Tibial nerve (tissue), 4 donors: ENCODE data around the gene SLC29A4. TPM values are rescaled to one million over a fixed set of nuclear protein-coding genes. Genes with fewer than 3 reads are reported as not detected.

ENCODE experiments used
- DNase-seq, 2 donors: peaks; one replicate each; pipeline ENCODE4 v3.0.0-alpha.2; 2019; ENCODE audit warnings: low spot score in 2 of 2
- H3K27ac ChIP-seq, 4 donors: fragments of 200-600 bp; sonication (generic) in 3 of 4; one replicate each; pipeline ENCODE4 v1.5.1; 2017 to 2019; ENCODE audit warnings: mild to moderate bottlenecking in 1 of 4
- H3K27me3 ChIP-seq, 2 donors: fragments of 200-600 bp; sonication (generic) in 1 of 2; one replicate each; pipeline versions ENCODE4 v1.5.1 to v1.6.0; 2017 to 2019
- H3K36me3 ChIP-seq, 3 donors: fragments of 200-600 bp; sonication (generic); one replicate each; pipeline ENCODE4 v1.5.1; 2018 to 2019
- H3K4me1 ChIP-seq, 4 donors: fragments of 200-600 bp; sonication (generic) in 3 of 4; one replicate each; pipeline ENCODE4 v1.5.1; 2017 to 2019
- H3K4me3 ChIP-seq, 4 donors: fragments of 200-600 bp; sonication (generic) in 3 of 4; one replicate each; pipeline ENCODE4 v1.5.1; 2017 to 2019; ENCODE audit warnings: mild to moderate bottlenecking in 1 of 4, moderate library complexity in 1 of 4
- H3K9me3 ChIP-seq, 4 donors: fragments of 200-600 bp; sonication (generic) in 3 of 4; one replicate each; pipeline ENCODE4 v1.5.1; 2017 to 2019
- EP300 ChIP-seq, 2 donors: sonication (generic); formaldehyde crosslinking; IDR thresholded peaks; one replicate each; pipeline ENCODE4 v1.6.1; 2017; ENCODE audit warnings: antibody characterized with exemption in 2 of 2, mild to moderate bottlenecking in 1 of 2
- POLR2A ChIP-seq, 2 donors: fragments of 450-650 bp; IDR thresholded peaks; one replicate each; pipeline ENCODE4 v1.6.1; 2017; ENCODE audit warnings: antibody characterized with exemption in 2 of 2, mild to moderate bottlenecking in 2 of 2, moderate library complexity in 2 of 2
- WGBS, 2 donors: methylation state at CpG; one replicate each; pipeline ENCODE4 v1.1.5; 2018; 5-methylcytosine and 5-hydroxymethylcytosine counted together
- total RNA-seq, 4 donors: library from RNA; depleted of rRNA; stranded (reverse); fragments of >200 nt; gene quantifications; one replicate each; pipeline ENCODE4 v1.1.0, GENCODE V29; 2016
- TF ChIP-seq, protein P1 (sequence below), 5 experiments: fragments of 200-600 bp in 3 of 5; fragments of 450-650 bp in 2 of 5; sonication (generic) in 3 of 5; IDR thresholded peaks; one replicate each; pipeline ENCODE4 v1.5.1; 2016 to 2019; ENCODE audit warnings: antibody characterized with exemption in 5 of 5, mild to moderate bottlenecking in 3 of 5, moderate library complexity in 2 of 5

Gene SLC29A4
- total RNA-seq, 4 donors from 2014 or later, result 1.4 to 6.3 (median 2.7) TPM

DNA sequence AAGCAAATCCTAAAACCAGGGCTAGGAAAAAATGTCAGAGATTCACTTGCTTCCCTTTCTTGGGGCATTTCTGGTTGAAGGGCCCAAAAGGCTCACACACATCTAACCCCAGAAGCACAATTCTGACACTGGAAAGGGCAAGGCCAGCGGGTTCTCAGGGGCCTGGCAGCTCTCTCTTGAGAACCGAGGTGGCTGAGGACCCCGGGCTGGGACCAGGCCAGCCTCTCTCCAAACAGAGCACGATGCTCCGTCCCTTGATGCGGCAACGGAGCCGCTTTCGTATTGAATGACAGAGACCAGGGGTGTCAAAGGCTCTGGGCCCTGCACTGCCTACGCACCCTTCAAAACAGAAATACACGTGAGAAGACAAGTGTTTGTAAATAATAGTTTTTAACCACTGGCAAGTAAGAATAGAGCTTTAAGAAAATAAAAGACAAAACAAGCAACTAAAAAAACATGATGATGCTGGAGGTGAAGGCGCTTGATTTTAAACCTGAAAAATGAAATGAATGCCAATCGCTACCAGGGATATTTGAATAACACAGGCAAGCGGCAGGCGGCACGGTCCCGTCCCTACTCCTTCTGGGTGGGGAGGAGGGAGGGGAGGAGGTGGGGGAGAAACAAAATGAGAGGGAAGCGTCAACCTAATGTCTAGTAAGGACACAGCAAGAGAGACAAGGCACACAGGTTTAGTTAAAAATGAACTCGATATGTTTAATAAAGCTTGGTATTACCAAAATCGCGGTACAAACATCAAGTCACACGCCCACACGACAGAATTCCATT is 68.0 kb downstream of the SLC29A4 start:
- H3K27ac ChIP-seq, result no peak overlapping the region
- H3K36me3 ChIP-seq, result peaks cover 0 to 90% (median 1%) of the 10 kb centered on the region in 3 donors
- H3K27me3 ChIP-seq, result no peaks in the 10 kb centered on the region
- no peak for TF ChIP-seq EP300 (IDR thresholded peaks at IDR 0.05)
- no peak for TF ChIP-seq POLR2A (IDR thresholded peaks at IDR 0.05)
- TF ChIP-seq, protein P1, sequence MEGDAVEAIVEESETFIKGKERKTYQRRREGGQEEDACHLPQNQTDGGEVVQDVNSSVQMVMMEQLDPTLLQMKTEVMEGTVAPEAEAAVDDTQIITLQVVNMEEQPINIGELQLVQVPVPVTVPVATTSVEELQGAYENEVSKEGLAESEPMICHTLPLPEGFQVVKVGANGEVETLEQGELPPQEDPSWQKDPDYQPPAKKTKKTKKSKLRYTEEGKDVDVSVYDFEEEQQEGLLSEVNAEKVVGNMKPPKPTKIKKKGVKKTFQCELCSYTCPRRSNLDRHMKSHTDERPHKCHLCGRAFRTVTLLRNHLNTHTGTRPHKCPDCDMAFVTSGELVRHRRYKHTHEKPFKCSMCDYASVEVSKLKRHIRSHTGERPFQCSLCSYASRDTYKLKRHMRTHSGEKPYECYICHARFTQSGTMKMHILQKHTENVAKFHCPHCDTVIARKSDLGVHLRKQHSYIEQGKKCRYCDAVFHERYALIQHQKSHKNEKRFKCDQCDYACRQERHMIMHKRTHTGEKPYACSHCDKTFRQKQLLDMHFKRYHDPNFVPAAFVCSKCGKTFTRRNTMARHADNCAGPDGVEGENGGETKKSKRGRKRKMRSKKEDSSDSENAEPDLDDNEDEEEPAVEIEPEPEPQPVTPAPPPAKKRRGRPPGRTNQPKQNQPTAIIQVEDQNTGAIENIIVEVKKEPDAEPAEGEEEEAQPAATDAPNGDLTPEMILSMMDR (IDR thresholded peaks at IDR 0.05), result no peak
- peaks cover 0 to 40% (median 9%) of the 10 kb centered on the region in 4 donors for H3K4me1 ChIP-seq
- 83 to 87% methylated on average over 23 of the region's 23 CpGs for WGBS, 2 donors
- H3K9me3 ChIP-seq, result no peaks in the 10 kb centered on the region
- H3K4me3 ChIP-seq, result no peak overlapping the region
- DNase-seq, result no peak

- WGBS, 2 donors, result 93 to 95% methylated on average over 35 of the region's 35 CpGs
- Histone ChIP-seq H3K27ac (no peak overlapping the region), H3K4me3 (no peak overlapping the region), H3K36me3 (peaks cover 0 to 90% (median 4%) of the 10 kb centered on the region in 3 donors), H3K4me1 (peaks cover 0 to 40% (median 9%) of the 10 kb centered on the region in 4 donors), H3K27me3 (no peaks in the 10 kb centered on the region), H3K9me3 (no peaks in the 10 kb centered on the region)
- no peak for DNase-seq
- no peak for TF ChIP-seq POLR2A (IDR thresholded peaks at IDR 0.05)
- TF ChIP-seq, protein P1 (IDR thresholded peaks at IDR 0.05), result no peak
- no peak for TF ChIP-seq EP300 (IDR thresholded peaks at IDR 0.05)
These were observed 68.9 kb downstream of the SLC29A4 start for GRCh38 chr7:5351507-5352265.

DNA sequence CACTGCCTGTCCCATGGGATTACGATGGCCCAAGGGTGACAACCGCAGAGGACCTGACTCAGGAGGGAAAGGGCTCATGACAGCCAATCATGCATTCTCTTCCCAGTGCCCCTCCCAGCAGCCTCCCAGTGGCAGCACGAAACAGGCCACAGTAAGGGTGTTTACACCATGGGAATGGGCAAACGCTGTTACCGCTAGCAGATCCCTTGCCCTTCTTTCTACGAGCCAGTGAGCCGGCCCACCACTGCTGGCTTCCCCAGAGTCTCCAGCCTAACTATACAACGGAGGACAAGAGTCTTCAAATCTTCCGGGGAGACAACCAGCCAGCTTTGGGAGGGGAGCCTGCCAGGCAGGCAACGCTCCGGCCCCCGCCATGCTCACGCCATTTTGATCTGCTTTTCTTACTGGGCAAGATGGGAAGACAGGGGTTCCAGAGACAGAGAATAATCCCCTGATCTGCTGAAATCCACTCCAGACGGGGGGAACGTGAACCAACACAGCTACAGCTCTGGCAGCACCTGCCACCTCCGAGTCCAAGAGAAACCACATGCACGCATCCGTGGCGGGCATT is 69.8 kb downstream of the SLC29A4 start:
- no peaks in the 10 kb centered on the region for H3K9me3 ChIP-seq
- H3K4me3 ChIP-seq, result no peak overlapping the region
- H3K27me3 ChIP-seq, result no peaks in the 10 kb centered on the region
- TF ChIP-seq, protein P1 (IDR thresholded peaks at IDR 0.05), result no peak
- TF ChIP-seq POLR2A (IDR thresholded peaks at IDR 0.05), result no peak
- no peak for TF ChIP-seq EP300 (IDR thresholded peaks at IDR 0.05)
- peaks cover 0 to 91% (median 5%) of the 10 kb centered on the region in 3 donors for H3K36me3 ChIP-seq
- H3K4me1 ChIP-seq, result peaks cover 0 to 40% (median 9%) of the 10 kb centered on the region in 4 donors
- WGBS, 2 donors, result 91 to 98% methylated on average over 17 to 19 of the region's 19 CpGs
- H3K27ac ChIP-seq, result no peak overlapping the region
- DNase-seq, result no peak

DNA sequence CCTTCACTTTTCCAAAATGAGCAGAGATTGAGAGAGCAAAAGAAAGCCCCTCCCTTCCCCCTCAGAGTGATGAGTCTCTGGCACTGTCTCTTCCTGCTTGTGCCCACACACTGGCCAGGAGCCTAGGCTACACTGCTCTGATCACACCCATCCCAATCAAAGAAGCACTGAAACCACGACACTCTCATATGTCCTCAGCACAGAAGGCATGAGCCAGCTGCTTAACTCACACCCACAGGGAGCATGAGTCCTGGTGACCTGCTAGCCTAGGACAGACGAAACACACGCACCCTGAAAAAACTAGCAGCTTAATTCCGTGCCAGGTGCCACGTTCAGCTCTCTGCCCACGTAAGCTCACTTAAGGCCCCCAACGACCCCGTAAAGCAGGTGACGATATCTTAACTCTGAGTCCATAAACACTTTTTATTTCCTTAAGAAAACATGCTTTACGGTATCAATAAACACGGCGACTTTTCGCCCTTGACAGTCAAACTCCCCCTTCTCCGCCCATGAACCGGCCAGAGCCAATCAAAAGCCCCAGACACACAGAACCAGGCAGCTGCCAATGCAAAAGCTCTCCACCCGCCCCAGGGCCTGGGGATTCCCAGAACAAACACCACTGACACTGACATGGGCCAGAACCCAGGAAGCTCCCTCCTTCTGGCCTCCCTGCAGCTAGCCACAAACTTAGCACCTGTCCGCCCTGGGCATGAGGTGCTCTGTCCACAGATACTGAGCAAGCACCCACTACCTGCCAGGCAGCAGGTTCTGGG is 71.9 kb downstream of the SLC29A4 start:
- Histone ChIP-seq H3K36me3 (peaks cover 0 to 89% (median 9%) of the 10 kb centered on the region in 3 donors), H3K27ac (no peak overlapping the region), H3K4me3 (no peak overlapping the region), H3K4me1 (peaks cover 0 to 53% (median 17%) of the 10 kb centered on the region in 4 donors), H3K27me3 (no peaks in the 10 kb centered on the region), H3K9me3 (no peaks in the 10 kb centered on the region)
- WGBS, 2 donors, result 45% methylated on average over 17 of the region's 17 CpGs
- no peak for DNase-seq
- TF ChIP-seq POLR2A (IDR thresholded peaks at IDR 0.05) (no peak), EP300 (IDR thresholded peaks at IDR 0.05) (no peak)
- TF ChIP-seq, protein P1 (IDR thresholded peaks at IDR 0.05), result no peak

Other genes starting within 250 kb of the SLC29A4 start
- gene RBAK, start 237.1 kb upstream of the SLC29A4 start, total RNA-seq, result 10 to 100 TPM in 1 of 4 donors, 1 to 10 TPM in 3; 7.5 to 11.3 (median 9.0) TPM
- gene WIPI2, start 92.7 kb upstream of the SLC29A4 start, total RNA-seq, result 10 to 100 TPM; 61.3 to 77.7 (median 66.4) TPM
- 100 to 1,000 TPM in 3 of 4 donors, 10 to 100 TPM in 1; 76.9 to 241 (median 147) TPM for gene TNRC18, start 140.9 kb downstream of the SLC29A4 start, total RNA-seq
- gene FBXL18, start 230.9 kb downstream of the SLC29A4 start, total RNA-seq, result 10 to 100 TPM in 1 of 4 donors, 1 to 10 TPM in 3; 7.0 to 10.5 (median 8.2) TPM
- gene ACTB, start 247.7 kb downstream of the SLC29A4 start, total RNA-seq, result 1,000 to 10,000 TPM; 2,341 to 3,557 (median 2,894) TPM